WERI-Rb-1 (cell line): Measurements from ENCODE around the gene SPEG.

ENCODE experiments used
- DNase-seq: peaks from one replicate; pipeline ENCODE4 v3.0.0-alpha.2; 2020
- H3K27ac ChIP-seq: fragments of 250-450 bp; sonication (Bioruptor Pico); 2 replicates; pipeline ENCODE4 v1.5.1; 2020; ENCODE audit warnings: mild to moderate bottlenecking, moderate library complexity
- H3K27me3 ChIP-seq: fragments of 250-450 bp; sonication (Bioruptor Pico); 2 replicates; pipeline ENCODE4 v1.5.1; 2021; ENCODE audit warnings: mild to moderate bottlenecking, low read depth, moderate library complexity; ENCODE audit not compliant: insufficient read depth, severe bottlenecking
- H3K36me3 ChIP-seq: fragments of 250-450 bp; sonication (Bioruptor Pico); 2 replicates; pipeline ENCODE4 v1.5.1; 2020; ENCODE audit warnings: mild to moderate bottlenecking, moderate library complexity
- H3K4me3 ChIP-seq: 2 replicates; pipeline ENCODE4 v1.5.1; 2011; ENCODE audit warnings: low read depth, mild to moderate bottlenecking, control low read depth, low read length
- H3K9me3 ChIP-seq: fragments of 250-450 bp; sonication (Bioruptor Pico); 2 replicates; pipeline ENCODE4 v1.5.1; 2021; ENCODE audit warnings: mild to moderate bottlenecking, moderate library complexity; ENCODE audit not compliant: severe bottlenecking
- TF ChIP-seq, protein P1 (sequence below): IDR thresholded peaks from 2 replicates; pipeline ENCODE4 v1.5.1; 2011; ENCODE audit warnings: low read depth, mild to moderate bottlenecking, control low read depth, inconsistent platforms, low read length

SPEG gene

GRCh38 chr2:219452361-219453317 is 18.0 kb downstream of the SPEG start:
- no peaks in the 10 kb centered on the region for H3K9me3 ChIP-seq
- TF ChIP-seq, protein P1, sequence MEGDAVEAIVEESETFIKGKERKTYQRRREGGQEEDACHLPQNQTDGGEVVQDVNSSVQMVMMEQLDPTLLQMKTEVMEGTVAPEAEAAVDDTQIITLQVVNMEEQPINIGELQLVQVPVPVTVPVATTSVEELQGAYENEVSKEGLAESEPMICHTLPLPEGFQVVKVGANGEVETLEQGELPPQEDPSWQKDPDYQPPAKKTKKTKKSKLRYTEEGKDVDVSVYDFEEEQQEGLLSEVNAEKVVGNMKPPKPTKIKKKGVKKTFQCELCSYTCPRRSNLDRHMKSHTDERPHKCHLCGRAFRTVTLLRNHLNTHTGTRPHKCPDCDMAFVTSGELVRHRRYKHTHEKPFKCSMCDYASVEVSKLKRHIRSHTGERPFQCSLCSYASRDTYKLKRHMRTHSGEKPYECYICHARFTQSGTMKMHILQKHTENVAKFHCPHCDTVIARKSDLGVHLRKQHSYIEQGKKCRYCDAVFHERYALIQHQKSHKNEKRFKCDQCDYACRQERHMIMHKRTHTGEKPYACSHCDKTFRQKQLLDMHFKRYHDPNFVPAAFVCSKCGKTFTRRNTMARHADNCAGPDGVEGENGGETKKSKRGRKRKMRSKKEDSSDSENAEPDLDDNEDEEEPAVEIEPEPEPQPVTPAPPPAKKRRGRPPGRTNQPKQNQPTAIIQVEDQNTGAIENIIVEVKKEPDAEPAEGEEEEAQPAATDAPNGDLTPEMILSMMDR: no peak
- DNase-seq: no peak
- H3K4me3 ChIP-seq: no peak overlapping the region
- no peaks in the 10 kb centered on the region for H3K27me3 ChIP-seq
- H3K36me3 ChIP-seq: peaks cover 9% of the 10 kb centered on the region; the same call in 1 of the 2 replicates
- H3K27ac ChIP-seq: no peak overlapping the region

DNA sequence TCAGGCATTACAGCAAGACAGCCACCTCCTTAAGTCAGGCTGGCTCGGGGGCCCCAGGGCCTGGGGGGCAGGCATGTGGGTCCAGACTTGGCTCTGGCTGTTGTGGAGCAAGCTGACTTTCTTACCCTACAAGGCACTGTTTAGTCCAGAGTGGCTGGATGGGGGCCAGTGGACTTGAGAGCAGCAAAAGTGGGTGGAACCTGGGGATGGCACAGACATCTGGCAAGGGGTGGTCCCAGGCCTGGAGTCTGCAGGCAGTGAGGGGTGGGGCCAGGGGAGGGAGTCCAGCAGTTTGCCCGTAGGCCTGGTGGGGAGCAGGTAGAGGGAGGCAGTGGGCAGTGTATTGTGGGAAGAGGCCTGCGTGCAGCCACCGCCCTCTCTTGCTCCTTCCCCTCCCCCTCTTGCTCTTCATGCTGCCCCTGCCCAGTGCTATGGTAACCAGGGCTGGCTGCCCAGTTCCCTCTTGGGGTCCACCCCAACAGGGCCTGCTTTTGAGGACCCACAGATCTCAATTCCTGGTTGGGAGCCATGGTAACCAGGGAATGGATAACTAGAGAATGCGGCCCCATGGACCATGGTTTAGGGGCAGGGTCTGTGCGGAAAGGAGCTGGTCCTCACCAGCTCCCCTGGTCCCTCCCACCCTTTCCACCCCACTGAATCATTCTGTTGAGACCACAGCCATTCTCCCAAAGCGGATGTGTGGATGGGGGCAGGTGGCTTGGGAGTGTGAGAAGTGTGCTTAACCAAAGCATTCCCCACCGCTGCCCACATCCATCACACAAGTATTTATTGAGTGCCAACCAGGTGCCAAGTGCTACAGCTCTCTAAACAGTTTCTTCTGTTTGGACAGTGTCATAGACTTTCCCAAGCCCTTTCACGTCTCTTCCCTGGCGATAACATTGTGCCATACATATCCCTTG is 19.3 kb downstream of the SPEG start:
- H3K27ac ChIP-seq: no peak overlapping the region

DNA sequence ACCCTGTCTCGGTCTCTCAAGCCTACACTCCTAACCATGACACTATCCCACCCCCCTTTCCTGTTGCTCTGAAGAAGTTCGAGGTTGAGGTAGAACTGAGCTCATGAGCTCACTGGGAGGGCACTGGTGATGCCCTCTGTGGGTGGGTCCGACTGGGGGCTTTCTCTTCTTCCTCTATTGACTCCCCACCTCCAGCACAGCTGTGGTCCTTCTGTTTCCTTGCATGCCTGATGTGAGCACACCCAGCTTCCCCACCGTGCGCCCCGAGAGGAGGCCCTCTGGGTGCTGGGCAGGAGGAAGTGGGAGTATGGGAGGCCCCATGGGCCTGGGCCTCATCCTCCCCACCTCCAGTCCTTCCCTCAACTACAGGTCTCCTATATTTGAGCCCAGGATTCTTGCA is 20.9 kb downstream of the SPEG start:
- no peak overlapping the region for H3K27ac ChIP-seq
- no peaks in the 10 kb centered on the region for H3K27me3 ChIP-seq
- no peak overlapping the region for H3K4me3 ChIP-seq
- no peak for DNase-seq
- H3K9me3 ChIP-seq: no peaks in the 10 kb centered on the region
- no peaks in the 10 kb centered on the region for H3K36me3 ChIP-seq
- TF ChIP-seq, protein P1: no peak

More for the DNA sequence above, 19.3 kb downstream of the SPEG start:
- peak; percentile 61 for DNase-seq
- H3K9me3 ChIP-seq: no peaks in the 10 kb centered on the region
- H3K4me3 ChIP-seq: no peak overlapping the region
- no peaks in the 10 kb centered on the region for H3K27me3 ChIP-seq
- TF ChIP-seq, protein P1: no peak
- H3K36me3 ChIP-seq: peaks cover 4% of the 10 kb centered on the region; the same call in 1 of the 2 replicates

GRCh38 chr2:219457784-219458369 is 23.2 kb downstream of the SPEG start:
- H3K36me3 ChIP-seq: peaks cover 13% of the 10 kb centered on the region
- H3K27me3 ChIP-seq: no peaks in the 10 kb centered on the region
- H3K4me3 ChIP-seq: no peak overlapping the region
- TF ChIP-seq, protein P1: peak; percentile 61
- no peaks in the 10 kb centered on the region for H3K9me3 ChIP-seq
- no peak overlapping the region for H3K27ac ChIP-seq
- peak; percentile 44 for DNase-seq

DNA sequence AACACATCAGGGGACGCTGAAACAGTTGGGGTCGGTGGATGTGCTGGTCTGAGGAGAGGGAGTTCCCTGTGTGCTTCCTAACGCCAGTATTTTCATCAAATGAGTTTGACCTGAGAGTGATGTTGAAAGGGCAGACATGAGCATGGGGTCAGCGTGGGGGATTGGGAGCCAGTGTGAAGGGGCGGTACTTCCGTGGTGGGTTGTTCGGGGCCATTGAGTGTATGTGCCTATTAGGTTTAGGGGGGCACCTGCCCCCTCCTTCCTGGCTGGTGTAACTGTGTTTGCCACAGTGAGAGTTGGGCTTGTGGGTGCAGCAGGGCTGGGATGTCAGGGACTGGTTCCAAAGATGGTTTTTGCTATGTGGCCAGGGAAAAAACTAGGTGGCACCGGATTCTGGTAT is 24.4 kb downstream of the SPEG start:
- Histone ChIP-seq H3K4me3 (no peak overlapping the region), H3K36me3 (peaks cover 15% of the 10 kb centered on the region), H3K27ac (peak overlapping the region; percentile 90), H3K27me3 (no peaks in the 10 kb centered on the region), H3K9me3 (no peaks in the 10 kb centered on the region)
- TF ChIP-seq, protein P1: no peak
- no peak for DNase-seq
